ENCODE results near the gene USP47. TPM values are rescaled to one million over a fixed set of nuclear protein-coding genes. Genes with fewer than 3 reads are reported as not detected.

Gene USP47
- total and polyA plus RNA-seq, 2 of the 13 experiments (the other 11 are each of a cell fraction or from before 2014, with no cell fraction given): 12.2 to 52.7 TPM

DNA sequence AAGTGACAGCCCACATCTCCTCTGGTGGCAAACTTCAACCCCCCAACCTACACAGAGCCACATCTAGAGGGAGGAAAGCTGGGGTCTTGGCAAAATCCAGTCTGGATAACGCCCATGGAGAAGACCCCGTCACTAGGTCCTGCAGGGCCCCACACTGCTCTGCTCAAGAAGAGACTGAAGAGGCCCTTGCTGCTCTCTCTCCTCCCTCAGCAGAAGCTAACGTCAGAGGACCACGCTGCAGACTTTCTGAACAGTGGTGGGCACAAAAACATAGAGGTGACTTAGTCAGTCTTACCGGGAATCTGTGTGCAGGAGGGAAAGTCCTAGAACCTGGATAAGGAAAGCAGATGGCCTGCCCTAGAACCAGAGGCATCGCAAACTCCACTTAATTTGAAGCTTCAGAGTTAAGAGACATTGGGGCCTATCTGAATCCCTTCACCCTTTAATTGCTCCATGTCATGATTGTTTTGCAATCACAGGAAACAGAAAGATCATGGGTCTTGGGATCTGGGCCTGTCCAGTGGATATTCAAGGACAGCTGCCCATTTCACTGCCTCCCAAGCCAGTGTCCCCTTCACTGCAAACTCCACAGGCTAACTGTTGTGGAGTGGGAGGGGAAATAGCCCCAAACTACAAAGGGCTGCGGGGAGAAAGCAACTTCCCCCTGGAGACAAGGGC, 164.9 kb downstream of the USP47 start:
- no peak overlapping the region for H2AFZ ChIP-seq (ENCODE audit: low read length)
- H3K9me3 ChIP-seq (ENCODE audit: low read length): no peaks in the 10 kb centered on the region
- no peaks in the 10 kb centered on the region for H4K20me1 ChIP-seq (ENCODE audit: insufficient read depth, low read length)
- intact Hi-C loops (cut with micrococcal nuclease; ENCODE audit: unreplicated experiment) (no loop called here), in situ Hi-C loops (cut with HindIII; ENCODE audit: extremely low pct_ligation_motif_present, low pct_unique_long_range_greater_than_20kb) (no loop called here)
- H3K27me3 ChIP-seq (ENCODE audit: control insufficient read depth in 1 of 2, insufficient read depth in 2 of 2, low read length in 2 of 2): peaks cover 6 to 43% of the 10 kb centered on the region in 2 experiments
- no TSS peak for BruUV-seq (replicated peaks)
- no peak overlapping the region for H3K4me2 ChIP-seq (ENCODE audit: low read depth, low read length)
- H3K4me3 ChIP-seq (replicated peaks in 1 of 3; ENCODE audit: insufficient read depth in 1 of 3, low read depth in 2 of 3, low read length in 3 of 3): no peak overlapping the region
- ChIA-PET CTCF (ENCODE audit: low intra/inter-chr PET ratio, low total read pairs) (no interaction called here), POLR2A (no interaction called here)
- DNase-seq (ENCODE audit: low spot score) (no peak), FAIRE-seq (no peak), ATAC-seq (no peak)
- H3K9ac ChIP-seq (ENCODE audit: insufficient read depth, low read depth, low read length): no peak overlapping the region
- no peaks in the 10 kb centered on the region for H3K36me3 ChIP-seq (replicated peaks in 1 of 2; ENCODE audit: control insufficient read depth in 1 of 2, insufficient read depth in 2 of 2, low read length in 2 of 2)
- no peaks in the 10 kb centered on the region for H3K79me2 ChIP-seq (ENCODE audit: insufficient read depth, low read length)
- WGBS (ENCODE audit: low lambda C conversion rate): 80% methylated on average over 2 of the region's 7 CpGs
- H3K4me1 ChIP-seq (ENCODE audit: insufficient read depth, low read length): no peaks in the 10 kb centered on the region
- no peak overlapping the region for H3K27ac ChIP-seq (ENCODE audit: extremely low read length, insufficient read depth, low read length)
- no peak for TF ChIP-seq ZNF260 (CRISPR knock-in tag; IDR thresholded peaks at IDR 0.05; ENCODE audit: borderline replicate concordance, low read depth)
- TF ChIP-seq ZSCAN30 (CRISPR knock-in tag; IDR thresholded peaks at IDR 0.05): no peak
- TF ChIP-seq AGO2 (optimal IDR thresholded peaks at IDR 0.05; ENCODE audit: low read depth, low read length): no peak
- TF ChIP-seq BHLHE40 (IDR thresholded peaks at IDR 0.05; ENCODE audit: low read length): no peak
- TF ChIP-seq ZFP82 (CRISPR knock-in tag; IDR thresholded peaks at IDR 0.05; ENCODE audit: borderline replicate concordance): no peak
- no peak for TF ChIP-seq CBX2 (IDR thresholded peaks at IDR 0.05; ENCODE audit: low read depth, low read length)
- no peak for TF ChIP-seq CBX2 (CRISPR knock-in tag; IDR thresholded peaks at IDR 0.05; ENCODE audit: low read depth)
- TF ChIP-seq, protein P1, sequence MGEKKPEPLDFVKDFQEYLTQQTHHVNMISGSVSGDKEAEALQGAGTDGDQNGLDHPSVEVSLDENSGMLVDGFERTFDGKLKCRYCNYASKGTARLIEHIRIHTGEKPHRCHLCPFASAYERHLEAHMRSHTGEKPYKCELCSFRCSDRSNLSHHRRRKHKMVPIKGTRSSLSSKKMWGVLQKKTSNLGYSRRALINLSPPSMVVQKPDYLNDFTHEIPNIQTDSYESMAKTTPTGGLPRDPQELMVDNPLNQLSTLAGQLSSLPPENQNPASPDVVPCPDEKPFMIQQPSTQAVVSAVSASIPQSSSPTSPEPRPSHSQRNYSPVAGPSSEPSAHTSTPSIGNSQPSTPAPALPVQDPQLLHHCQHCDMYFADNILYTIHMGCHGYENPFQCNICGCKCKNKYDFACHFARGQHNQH (CRISPR knock-in tag; IDR thresholded peaks at IDR 0.05): no peak
- TF ChIP-seq, protein P2, sequence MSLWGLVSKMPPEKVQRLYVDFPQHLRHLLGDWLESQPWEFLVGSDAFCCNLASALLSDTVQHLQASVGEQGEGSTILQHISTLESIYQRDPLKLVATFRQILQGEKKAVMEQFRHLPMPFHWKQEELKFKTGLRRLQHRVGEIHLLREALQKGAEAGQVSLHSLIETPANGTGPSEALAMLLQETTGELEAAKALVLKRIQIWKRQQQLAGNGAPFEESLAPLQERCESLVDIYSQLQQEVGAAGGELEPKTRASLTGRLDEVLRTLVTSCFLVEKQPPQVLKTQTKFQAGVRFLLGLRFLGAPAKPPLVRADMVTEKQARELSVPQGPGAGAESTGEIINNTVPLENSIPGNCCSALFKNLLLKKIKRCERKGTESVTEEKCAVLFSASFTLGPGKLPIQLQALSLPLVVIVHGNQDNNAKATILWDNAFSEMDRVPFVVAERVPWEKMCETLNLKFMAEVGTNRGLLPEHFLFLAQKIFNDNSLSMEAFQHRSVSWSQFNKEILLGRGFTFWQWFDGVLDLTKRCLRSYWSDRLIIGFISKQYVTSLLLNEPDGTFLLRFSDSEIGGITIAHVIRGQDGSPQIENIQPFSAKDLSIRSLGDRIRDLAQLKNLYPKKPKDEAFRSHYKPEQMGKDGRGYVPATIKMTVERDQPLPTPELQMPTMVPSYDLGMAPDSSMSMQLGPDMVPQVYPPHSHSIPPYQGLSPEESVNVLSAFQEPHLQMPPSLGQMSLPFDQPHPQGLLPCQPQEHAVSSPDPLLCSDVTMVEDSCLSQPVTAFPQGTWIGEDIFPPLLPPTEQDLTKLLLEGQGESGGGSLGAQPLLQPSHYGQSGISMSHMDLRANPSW (CRISPR knock-in tag; IDR thresholded peaks at IDR 0.05; ENCODE audit: borderline replicate concordance): no peak
- no peak for TF ChIP-seq TGIF2 (CRISPR knock-in tag; IDR thresholded peaks at IDR 0.05)
- TF ChIP-seq ZSCAN21 (CRISPR knock-in tag; IDR thresholded peaks at IDR 0.05; ENCODE audit: borderline replicate concordance): no peak
